ENCODE data around the gene TMEM143. TPM values are rescaled to one million over a fixed set of nuclear protein-coding genes. Genes with fewer than 3 reads are reported as not detected.

The TMEM143 gene
- total RNA-seq, 1 experiment from 2014 or later: 15.2 TPM

GRCh38 chr19:48301886-48302599 is 61.7 kb downstream of the TMEM143 start:
- Histone ChIP-seq H3K23ac (ENCODE audit: insufficient read length, low read depth, low read length) (no peak overlapping the region), H3K23me2 (ENCODE audit: insufficient read length, low read depth, low read length, poor library complexity, severe bottlenecking) (no peaks in the 10 kb centered on the region), H3K27me3 (ENCODE audit: insufficient read depth, low read length) (no peaks in the 10 kb centered on the region), H3K27ac (ENCODE audit: insufficient read length, low read depth, low read length) (no peak overlapping the region), H4K5ac (ENCODE audit: insufficient read length, low read depth, low read length) (no peak overlapping the region), H3K4me2 (ENCODE audit: insufficient read depth, insufficient read length, low read length) (no peak overlapping the region), H3K9ac (ENCODE audit: extremely low read depth, insufficient read length, low read length) (no peak overlapping the region), H2AFZ (ENCODE audit: low read length) (no peak overlapping the region), H2BK20ac (ENCODE audit: low read depth, low read length, poor library complexity, severe bottlenecking) (no peak overlapping the region), H2AK5ac (ENCODE audit: insufficient read length, low read length) (no peak overlapping the region), H3K56ac (ENCODE audit: insufficient read length, low read depth, low read length) (no peak overlapping the region), H4K8ac (replicated peaks; ENCODE audit: insufficient read length, low read depth, low read length) (no peak overlapping the region), H3K18ac (ENCODE audit: insufficient read length, low read depth, low read length) (no peak overlapping the region), H3K4me1 (ENCODE audit: insufficient read depth, low read length) (no peaks in the 10 kb centered on the region), H2BK15ac (ENCODE audit: low read depth, low read length) (no peak overlapping the region), H4K20me1 (ENCODE audit: control insufficient read depth, insufficient read depth, insufficient read length) (no peaks in the 10 kb centered on the region), H2BK12ac (ENCODE audit: insufficient read length, low read depth, low read length) (no peak overlapping the region), H2BK120ac (ENCODE audit: low read depth, low read length, poor library complexity, severe bottlenecking) (no peak overlapping the region), H4K91ac (ENCODE audit: insufficient read length, low read depth, low read length) (no peak overlapping the region), H3K79me2 (ENCODE audit: insufficient read depth, low read length) (no peaks in the 10 kb centered on the region), H3K4ac (ENCODE audit: low read depth, low read length) (no peak overlapping the region), H3T11ph (ENCODE audit: low read length) (no peak overlapping the region), H2BK5ac (ENCODE audit: insufficient read length, low read length) (no peak overlapping the region), H3K14ac (ENCODE audit: insufficient read depth, low read length) (no peak overlapping the region), H3K79me1 (ENCODE audit: insufficient read depth, low read depth, low read length, poor library complexity, severe bottlenecking) (no peaks in the 10 kb centered on the region), H3K9me3 (ENCODE audit: control insufficient read depth, low read depth, low read length) (no peaks in the 10 kb centered on the region)
- no peak overlapping the region for H3K27ac Mint-ChIP-seq
- no peak for DNase-seq
- H3K4me1 Mint-ChIP-seq: peaks cover 0 to 3% of the 10 kb centered on the region in 2 experiments; a peak in 1 of 4 replicates
- no peaks in the 10 kb centered on the region; a peak in 1 of 5 replicates for H3K9me3 Mint-ChIP-seq
- H3K27me3 Mint-ChIP-seq (ENCODE audit: low read depth): peaks cover 3% of the 10 kb centered on the region; the same call in 1 of the 2 replicates
- no CpG with 5 or more reads among the region's 1 CpG for WGBS (ENCODE audit: extremely low coverage, insufficient read length, low lambda C conversion rate)
- H3K36me3 Mint-ChIP-seq (ENCODE audit: insufficient read depth in 1 of 3, low read depth in 3 of 3): no peaks in the 10 kb centered on the region
- TF ChIP-seq, protein P1, sequence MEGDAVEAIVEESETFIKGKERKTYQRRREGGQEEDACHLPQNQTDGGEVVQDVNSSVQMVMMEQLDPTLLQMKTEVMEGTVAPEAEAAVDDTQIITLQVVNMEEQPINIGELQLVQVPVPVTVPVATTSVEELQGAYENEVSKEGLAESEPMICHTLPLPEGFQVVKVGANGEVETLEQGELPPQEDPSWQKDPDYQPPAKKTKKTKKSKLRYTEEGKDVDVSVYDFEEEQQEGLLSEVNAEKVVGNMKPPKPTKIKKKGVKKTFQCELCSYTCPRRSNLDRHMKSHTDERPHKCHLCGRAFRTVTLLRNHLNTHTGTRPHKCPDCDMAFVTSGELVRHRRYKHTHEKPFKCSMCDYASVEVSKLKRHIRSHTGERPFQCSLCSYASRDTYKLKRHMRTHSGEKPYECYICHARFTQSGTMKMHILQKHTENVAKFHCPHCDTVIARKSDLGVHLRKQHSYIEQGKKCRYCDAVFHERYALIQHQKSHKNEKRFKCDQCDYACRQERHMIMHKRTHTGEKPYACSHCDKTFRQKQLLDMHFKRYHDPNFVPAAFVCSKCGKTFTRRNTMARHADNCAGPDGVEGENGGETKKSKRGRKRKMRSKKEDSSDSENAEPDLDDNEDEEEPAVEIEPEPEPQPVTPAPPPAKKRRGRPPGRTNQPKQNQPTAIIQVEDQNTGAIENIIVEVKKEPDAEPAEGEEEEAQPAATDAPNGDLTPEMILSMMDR (conservative IDR thresholded peaks at IDR 0.05): no peak
- H3K4me3 Mint-ChIP-seq: no peak overlapping the region
